ENCODE measurements around the gene ARID1B. TPM values are rescaled to one million over a fixed set of nuclear protein-coding genes. Genes with fewer than 3 reads are reported as not detected.

The ARID1B gene
- total and polyA plus RNA-seq, 10 of the 15 experiments (the other 5 are each of a cell fraction or from before 2014, with no cell fraction given) = 24.7 to 133 (median 54.6) TPM

DNA sequence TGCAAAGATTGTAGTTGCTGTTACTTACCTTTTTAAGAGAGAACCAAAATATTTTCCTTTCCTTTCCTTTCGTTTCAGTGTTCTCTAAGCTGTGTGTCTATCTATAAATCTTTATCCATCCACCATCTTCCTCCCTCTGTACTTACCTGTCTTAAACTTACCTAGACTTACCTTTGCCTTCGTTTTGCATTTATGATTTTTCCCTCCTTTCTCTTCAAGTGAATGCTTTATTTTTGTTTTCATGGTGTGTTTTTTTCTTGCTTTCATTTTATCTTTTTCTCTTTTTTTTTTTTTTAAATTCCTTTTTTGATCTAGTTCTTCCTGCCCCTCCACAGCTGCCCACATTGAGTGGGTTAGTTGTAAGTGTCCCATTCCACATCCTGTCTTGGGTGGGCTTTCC is 26.2 kb downstream of the ARID1B start (continued):
- TF ChIP-seq, protein P1, sequence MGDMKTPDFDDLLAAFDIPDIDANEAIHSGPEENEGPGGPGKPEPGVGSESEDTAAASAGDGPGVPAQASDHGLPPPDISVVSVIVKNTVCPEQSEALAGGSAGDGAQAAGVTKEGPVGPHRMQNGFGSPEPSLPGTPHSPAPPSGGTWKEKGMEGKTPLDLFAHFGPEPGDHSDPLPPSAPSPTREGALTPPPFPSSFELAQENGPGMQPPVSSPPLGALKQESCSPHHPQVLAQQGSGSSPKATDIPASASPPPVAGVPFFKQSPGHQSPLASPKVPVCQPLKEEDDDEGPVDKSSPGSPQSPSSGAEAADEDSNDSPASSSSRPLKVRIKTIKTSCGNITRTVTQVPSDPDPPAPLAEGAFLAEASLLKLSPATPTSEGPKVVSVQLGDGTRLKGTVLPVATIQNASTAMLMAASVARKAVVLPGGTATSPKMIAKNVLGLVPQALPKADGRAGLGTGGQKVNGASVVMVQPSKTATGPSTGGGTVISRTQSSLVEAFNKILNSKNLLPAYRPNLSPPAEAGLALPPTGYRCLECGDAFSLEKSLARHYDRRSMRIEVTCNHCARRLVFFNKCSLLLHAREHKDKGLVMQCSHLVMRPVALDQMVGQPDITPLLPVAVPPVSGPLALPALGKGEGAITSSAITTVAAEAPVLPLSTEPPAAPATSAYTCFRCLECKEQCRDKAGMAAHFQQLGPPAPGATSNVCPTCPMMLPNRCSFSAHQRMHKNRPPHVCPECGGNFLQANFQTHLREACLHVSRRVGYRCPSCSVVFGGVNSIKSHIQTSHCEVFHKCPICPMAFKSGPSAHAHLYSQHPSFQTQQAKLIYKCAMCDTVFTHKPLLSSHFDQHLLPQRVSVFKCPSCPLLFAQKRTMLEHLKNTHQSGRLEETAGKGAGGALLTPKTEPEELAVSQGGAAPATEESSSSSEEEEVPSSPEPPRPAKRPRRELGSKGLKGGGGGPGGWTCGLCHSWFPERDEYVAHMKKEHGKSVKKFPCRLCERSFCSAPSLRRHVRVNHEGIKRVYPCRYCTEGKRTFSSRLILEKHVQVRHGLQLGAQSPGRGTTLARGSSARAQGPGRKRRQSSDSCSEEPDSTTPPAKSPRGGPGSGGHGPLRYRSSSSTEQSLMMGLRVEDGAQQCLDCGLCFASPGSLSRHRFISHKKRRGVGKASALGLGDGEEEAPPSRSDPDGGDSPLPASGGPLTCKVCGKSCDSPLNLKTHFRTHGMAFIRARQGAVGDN (IDR thresholded peaks at IDR 0.05) = no peak
- no peak for TF ChIP-seq BCL11A (IDR thresholded peaks at IDR 0.05; ENCODE audit: low read depth, low read length)
- TF ChIP-seq, protein P2, sequence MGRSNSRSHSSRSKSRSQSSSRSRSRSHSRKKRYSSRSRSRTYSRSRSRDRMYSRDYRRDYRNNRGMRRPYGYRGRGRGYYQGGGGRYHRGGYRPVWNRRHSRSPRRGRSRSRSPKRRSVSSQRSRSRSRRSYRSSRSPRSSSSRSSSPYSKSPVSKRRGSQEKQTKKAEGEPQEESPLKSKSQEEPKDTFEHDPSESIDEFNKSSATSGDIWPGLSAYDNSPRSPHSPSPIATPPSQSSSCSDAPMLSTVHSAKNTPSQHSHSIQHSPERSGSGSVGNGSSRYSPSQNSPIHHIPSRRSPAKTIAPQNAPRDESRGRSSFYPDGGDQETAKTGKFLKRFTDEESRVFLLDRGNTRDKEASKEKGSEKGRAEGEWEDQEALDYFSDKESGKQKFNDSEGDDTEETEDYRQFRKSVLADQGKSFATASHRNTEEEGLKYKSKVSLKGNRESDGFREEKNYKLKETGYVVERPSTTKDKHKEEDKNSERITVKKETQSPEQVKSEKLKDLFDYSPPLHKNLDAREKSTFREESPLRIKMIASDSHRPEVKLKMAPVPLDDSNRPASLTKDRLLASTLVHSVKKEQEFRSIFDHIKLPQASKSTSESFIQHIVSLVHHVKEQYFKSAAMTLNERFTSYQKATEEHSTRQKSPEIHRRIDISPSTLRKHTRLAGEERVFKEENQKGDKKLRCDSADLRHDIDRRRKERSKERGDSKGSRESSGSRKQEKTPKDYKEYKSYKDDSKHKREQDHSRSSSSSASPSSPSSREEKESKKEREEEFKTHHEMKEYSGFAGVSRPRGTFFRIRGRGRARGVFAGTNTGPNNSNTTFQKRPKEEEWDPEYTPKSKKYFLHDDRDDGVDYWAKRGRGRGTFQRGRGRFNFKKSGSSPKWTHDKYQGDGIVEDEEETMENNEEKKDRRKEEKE (IDR thresholded peaks at IDR 0.05) = no peak
- TF ChIP-seq CHD4 (IDR thresholded peaks at IDR 0.05) = no peak
- no peak for TF ChIP-seq CBX5 (IDR thresholded peaks at IDR 0.05; ENCODE audit: low read depth)
- TF ChIP-seq SMAD5 (IDR thresholded peaks at IDR 0.05; ENCODE audit: low read depth) = no peak
- no peak for TF ChIP-seq SMAD1 (IDR thresholded peaks at IDR 0.05; ENCODE audit: low read depth, partially characterized antibody)
- no peak for TF ChIP-seq STAT1 (conservative IDR thresholded peaks at IDR 0.05)
- no peak for TF ChIP-seq MTA2 (IDR thresholded peaks at IDR 0.05; ENCODE audit: low read depth)
- TF ChIP-seq, protein P3, sequence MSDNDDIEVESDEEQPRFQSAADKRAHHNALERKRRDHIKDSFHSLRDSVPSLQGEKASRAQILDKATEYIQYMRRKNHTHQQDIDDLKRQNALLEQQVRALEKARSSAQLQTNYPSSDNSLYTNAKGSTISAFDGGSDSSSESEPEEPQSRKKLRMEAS (IDR thresholded peaks at IDR 0.05; ENCODE audit: low read depth, low read length) = no peak
- TF ChIP-seq, protein P4, sequence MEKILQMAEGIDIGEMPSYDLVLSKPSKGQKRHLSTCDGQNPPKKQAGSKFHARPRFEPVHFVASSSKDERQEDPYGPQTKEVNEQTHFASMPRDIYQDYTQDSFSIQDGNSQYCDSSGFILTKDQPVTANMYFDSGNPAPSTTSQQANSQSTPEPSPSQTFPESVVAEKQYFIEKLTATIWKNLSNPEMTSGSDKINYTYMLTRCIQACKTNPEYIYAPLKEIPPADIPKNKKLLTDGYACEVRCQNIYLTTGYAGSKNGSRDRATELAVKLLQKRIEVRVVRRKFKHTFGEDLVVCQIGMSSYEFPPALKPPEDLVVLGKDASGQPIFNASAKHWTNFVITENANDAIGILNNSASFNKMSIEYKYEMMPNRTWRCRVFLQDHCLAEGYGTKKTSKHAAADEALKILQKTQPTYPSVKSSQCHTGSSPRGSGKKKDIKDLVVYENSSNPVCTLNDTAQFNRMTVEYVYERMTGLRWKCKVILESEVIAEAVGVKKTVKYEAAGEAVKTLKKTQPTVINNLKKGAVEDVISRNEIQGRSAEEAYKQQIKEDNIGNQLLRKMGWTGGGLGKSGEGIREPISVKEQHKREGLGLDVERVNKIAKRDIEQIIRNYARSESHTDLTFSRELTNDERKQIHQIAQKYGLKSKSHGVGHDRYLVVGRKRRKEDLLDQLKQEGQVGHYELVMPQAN (conservative IDR thresholded peaks at IDR 0.05) = no peak
- TF ChIP-seq, protein P5, sequence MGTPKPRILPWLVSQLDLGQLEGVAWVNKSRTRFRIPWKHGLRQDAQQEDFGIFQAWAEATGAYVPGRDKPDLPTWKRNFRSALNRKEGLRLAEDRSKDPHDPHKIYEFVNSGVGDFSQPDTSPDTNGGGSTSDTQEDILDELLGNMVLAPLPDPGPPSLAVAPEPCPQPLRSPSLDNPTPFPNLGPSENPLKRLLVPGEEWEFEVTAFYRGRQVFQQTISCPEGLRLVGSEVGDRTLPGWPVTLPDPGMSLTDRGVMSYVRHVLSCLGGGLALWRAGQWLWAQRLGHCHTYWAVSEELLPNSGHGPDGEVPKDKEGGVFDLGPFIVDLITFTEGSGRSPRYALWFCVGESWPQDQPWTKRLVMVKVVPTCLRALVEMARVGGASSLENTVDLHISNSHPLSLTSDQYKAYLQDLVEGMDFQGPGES (IDR thresholded peaks at IDR 0.05) = no peak

Measured in GM12878 (cell line).